NCI-H2171 (cell line): Measurements from ENCODE around the gene ERBB4.

Experiments
- DNase-seq: peaks from one replicate; lab custom pipeline; 2025; lab: John Stamatoyannopoulos, UW

Gene ERBB4

GRCh38 chr2:212428681-212429478, 109.7 kb downstream of the ERBB4 start:
- DNase-seq, result no peak

DNA sequence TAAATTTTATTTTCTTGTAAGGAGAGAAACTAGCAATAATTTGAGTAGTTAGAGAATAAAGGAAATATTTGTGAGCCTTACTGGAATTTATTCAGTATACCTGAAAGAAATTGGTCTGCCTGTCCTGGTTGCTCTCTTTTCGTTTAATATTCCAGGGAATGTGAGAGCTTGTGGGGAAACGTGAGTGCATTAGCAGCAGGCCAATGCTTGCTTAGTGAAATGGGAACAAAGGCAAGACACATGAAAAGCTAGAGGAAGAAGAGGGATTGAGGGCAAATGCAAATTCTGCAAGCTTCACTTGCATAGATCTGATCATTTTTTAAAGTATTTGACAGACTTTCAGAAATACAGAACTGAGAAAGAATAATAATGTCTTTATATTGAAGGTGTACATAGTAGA, 111.0 kb downstream of the ERBB4 start:
- no peak for DNase-seq

DNA sequence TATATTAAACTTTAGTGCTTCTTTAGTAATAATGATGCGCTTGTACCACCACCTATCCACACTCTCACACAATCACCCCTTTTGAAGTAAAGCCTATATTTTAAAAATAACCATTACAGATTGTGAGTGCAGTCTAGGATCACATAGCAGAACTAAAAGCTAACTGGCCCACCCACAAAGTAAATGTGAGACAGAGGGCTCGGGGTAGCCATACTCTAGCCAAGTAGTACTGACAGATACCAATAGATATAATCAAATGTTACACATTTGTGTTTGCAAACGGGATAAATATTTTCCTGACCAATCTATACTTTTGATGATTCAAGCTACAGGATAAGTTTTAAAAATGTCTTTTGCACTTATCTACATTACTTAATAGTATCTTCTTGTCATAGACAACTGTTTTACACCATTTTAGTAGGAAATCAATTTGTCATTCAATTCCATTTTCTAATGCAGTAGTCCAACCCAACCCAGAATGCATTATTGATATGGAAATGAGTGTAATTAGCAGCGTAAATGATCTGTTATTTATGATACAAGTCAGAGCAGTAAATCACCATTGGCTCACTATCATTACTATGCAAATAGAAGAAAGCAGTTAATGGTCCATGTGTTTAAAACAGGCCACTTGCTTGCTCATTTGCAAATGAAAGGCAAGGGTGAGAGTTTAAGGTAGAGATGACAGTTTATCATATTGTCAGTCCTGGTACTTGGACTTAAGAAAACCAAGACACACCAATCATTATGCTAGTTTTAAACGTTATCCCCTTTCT, 111.8 kb downstream of the ERBB4 start:
- no peak for DNase-seq

GRCh38 chr2:212424082-212424481, 114.5 kb downstream of the ERBB4 start:
- DNase-seq, result no peak

GRCh38 chr2:212423089-212423488, 115.5 kb downstream of the ERBB4 start:
- DNase-seq, result no peak

GRCh38 chr2:212421556-212422334, 116.9 kb downstream of the ERBB4 start:
- no peak for DNase-seq

GRCh38 chr2:212416086-212416485, 122.5 kb downstream of the ERBB4 start:
- DNase-seq, result no peak

GRCh38 chr2:212414767-212415211, 123.8 kb downstream of the ERBB4 start:
- DNase-seq, result no peak

DNA sequence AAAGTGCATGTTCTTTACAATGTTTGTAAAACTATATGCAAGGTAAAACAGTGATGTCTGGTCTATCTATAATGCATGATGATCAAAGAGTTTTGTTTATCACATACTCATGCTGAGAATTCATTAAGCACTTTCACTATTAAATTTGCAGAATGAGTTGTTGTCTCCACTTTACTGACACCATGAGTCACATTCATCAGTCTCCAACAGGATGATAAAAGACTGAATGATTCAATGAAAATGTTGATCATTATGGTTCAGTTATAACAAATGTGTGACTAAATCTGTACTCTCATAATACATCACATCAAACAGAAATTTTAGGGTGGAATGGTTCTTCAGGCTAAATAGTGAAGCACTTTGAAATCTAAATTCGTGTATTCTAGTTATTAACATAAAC, 129.0 kb downstream of the ERBB4 start:
- no peak for DNase-seq

DNA sequence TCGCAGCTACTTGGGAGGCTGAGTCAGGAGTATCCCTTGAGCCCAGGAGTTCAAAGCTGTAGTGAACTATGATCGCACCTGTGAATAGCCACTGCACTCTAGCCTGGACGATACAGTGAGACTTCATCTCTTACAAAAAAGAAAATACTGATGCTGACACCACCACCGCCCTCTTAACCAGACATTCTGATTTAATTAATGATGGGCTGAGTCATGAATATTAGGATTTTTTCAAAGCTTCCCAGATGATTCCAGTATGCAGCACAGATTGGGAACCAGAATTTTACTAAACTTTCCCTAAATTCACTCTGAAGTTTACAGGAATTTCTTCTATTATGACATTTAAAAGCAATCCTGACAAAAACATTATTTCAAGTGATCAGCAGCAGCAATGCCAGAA, 130.1 kb downstream of the ERBB4 start:
- DNase-seq, result no peak

DNA sequence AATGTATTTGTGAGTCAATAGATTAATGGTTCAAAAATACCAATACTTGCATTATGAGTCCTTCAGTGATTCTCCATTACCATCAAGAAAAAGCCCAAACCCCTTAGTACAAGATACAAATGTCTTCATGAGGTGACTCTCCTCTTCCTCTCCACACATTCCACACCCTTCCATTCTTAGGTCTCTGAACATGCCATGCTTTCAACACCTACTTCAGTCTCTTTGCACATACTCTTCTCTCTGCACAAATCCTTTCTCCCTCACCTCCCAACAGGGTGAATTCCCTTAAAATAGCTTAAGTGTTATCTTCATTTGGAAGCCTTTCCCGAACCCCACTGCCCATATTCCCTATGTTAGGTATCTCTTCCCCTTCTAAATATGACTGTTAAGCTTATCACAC, 131.9 kb downstream of the ERBB4 start:
- DNase-seq, result no peak

GRCh38 chr2:212402316-212402715, 136.3 kb downstream of the ERBB4 start:
- no peak for DNase-seq

- DNase-seq, result no peak
Observed at GRCh38 chr2:212398316-212398715, 140.3 kb downstream of the ERBB4 start.

GRCh38 chr2:212392544-212392943, 146.1 kb downstream of the ERBB4 start:
- DNase-seq, result no peak

GRCh38 chr2:212392043-212392442, 146.6 kb downstream of the ERBB4 start:
- no peak for DNase-seq

DNA sequence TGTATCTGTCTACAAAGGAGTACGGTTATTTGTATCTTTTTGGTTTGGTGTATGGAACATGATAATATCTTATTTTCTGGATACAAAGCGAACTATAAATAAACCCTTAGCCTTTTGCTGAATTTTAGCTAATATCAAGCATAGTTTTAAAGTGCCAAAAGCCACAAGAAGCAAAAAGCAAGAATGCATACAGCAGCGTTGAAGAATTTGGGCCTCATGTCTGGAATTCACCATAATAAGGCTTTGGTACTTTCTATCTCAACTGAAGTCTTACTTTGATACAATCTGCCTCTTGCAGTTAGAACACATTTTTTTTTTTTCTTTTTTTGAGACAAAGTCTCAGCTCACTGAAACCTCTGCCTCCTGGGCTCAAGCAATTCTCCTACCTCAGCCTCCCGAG, 151.5 kb downstream of the ERBB4 start:
- no peak for DNase-seq

GRCh38 chr2:212385241-212385640, 153.4 kb downstream of the ERBB4 start:
- no peak for DNase-seq

- DNase-seq, result no peak
Observed at GRCh38 chr2:212384027-212384426, 154.6 kb downstream of the ERBB4 start.

DNA sequence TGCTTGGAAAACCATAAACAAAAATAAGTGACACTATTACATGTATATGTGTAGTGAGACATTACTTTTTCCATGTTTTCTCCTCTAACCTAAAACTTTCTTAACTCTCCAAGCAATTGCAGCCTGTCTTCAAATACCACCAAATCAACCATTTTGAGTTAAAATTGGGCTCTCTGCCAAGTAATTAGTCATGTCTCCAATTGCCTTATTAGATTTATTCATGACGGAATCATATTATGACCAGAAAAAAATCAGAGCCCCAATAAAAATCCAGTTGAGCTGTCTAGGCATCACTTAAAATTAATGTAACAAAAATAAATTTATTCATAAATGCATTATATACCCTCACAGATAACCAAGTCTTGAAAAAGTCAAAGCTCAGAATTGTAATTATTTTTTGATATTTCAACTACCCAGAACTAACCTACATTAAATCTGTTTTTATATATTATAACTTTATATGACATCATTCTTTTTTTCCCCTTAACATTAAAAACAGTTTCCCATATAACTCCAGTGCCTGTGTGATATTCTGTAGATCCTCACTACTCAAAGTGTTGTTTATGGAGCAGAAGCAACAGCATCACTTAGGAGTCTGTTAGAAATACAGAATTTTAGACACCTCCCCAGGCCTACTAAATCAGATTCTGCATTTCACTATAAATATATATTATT, 157.0 kb downstream of the ERBB4 start:
- no peak for DNase-seq

DNA sequence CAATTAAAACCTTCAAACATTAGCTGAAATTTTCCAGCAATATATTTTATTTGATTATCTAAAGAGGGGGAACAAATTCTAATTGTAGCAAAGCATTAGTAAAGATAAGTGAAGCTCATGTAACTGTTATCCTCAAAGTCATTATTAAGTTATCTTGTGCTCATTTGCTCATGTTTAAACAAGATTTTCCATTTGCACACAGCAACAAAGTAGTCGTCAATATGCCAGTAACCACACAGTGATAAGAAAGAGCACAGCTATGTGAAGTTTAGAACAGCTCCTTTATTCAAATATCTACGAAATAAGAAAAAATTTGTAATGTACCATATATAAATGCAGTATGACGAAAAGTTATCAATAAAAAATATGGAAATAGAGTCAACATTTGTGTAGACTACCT, 159.5 kb downstream of the ERBB4 start:
- DNase-seq, result no peak

DNA sequence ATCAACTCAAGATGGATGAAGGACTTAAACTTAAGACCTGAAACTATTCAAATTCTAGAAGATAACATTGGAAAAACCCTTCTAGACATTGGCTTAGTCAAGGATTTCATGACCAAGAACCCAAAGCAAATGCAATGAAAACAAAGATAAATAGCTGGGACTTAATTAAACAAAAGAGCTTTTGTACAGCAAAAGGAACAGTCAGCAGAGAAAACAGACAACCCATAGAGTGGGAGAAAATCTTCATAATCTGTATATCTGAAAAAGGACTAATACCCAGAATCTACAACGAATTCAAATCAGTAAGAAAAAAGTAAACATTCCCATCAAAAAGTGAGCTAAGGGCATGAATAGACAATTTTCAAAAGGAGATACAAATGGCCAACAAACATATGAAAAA, 171.2 kb downstream of the ERBB4 start:
- DNase-seq, result no peak
